ENCODE measurements around the gene ALDH1L1.

ALDH1L1 gene

DNA sequence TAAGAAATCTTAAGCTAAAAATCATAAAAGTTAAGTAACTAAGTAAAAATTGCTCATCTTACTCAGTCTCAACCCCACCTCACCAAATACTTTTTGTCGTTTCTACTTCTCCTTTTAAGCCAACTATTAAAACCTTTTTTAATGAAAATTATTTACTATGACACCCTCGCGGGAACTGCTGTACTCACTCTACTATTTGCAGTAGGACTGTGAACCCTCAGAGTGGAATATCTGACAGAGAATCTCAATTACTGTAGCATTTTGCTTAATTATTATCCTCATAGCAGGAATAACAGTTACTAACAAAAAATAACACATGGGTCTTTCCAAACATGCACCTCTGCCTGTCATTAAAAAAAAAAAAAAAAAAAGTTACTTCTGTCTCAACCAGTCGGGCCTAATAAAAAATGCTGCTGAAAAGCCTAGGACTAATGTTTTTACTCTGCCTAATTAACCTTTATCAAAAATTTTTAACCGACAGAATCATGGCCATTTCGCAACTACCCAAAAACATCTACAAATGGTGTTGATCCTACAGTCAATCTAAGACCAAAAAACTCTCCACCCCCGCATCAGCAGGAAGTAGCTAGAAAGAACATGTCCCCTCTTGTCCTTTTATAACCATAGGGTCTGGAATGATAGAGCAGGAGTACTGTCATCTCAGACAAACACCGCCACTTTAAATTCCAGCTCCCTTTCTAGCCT, 10.2 kb downstream of the ALDH1L1 start:
- Histone ChIP-seq H3K27me3 (no peaks in the 10 kb centered on the region), H3K27ac (no peak overlapping the region), H3K36me3 (no peaks in the 10 kb centered on the region), H3K9ac (no peak overlapping the region), H3K4me3 (no peak overlapping the region), H3K4me1 (no peaks in the 10 kb centered on the region), H3K9me3 (no peaks in the 10 kb centered on the region), H3K4me2 (no peak overlapping the region), H4K20me1 (no peaks in the 10 kb centered on the region)
- TF ChIP-seq Cebpa-rat (IDR thresholded peaks at IDR 0.05): no peak

DNA sequence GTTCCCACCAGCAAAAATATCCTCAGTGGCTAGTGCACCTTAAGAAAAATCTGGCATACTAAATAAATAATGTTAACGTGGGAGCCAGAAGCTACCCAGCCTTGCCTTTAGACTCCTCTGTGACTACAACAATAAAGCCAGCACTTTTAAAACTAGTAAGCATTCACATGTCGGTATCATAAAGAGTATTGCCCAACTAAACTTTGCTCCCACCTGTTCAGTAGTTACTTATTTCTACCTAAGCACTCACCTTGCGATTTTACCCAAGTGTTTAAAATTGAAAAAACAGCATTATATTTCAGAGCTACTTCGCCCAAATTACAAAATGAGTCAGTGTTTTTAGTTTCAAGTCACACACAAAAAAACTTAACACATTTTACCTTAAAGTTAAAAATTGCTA, 12.8 kb downstream of the ALDH1L1 start:
- no peak overlapping the region for H3K27ac ChIP-seq
- no peak overlapping the region for H3K4me2 ChIP-seq
- H3K9ac ChIP-seq: no peak overlapping the region
- H3K4me3 ChIP-seq: no peak overlapping the region
- no peak for TF ChIP-seq Cebpa-rat (IDR thresholded peaks at IDR 0.05)
- H3K4me1 ChIP-seq: no peaks in the 10 kb centered on the region
- no peaks in the 10 kb centered on the region for H4K20me1 ChIP-seq
- H3K9me3 ChIP-seq: peaks cover 9% of the 10 kb centered on the region; the same call in 1 of the 2 replicates
- H3K36me3 ChIP-seq: no peaks in the 10 kb centered on the region
- no peaks in the 10 kb centered on the region for H3K27me3 ChIP-seq

GRCh38 chr3:126166009-126166408, 14.4 kb downstream of the ALDH1L1 start:
- Histone ChIP-seq H3K27me3 (no peaks in the 10 kb centered on the region), H3K36me3 (no peaks in the 10 kb centered on the region), H3K9me3 (peaks cover 9% of the 10 kb centered on the region; the same call in 1 of the 2 replicates), H3K4me1 (no peaks in the 10 kb centered on the region), H3K27ac (no peak overlapping the region), H3K9ac (no peak overlapping the region), H3K4me3 (no peak overlapping the region), H4K20me1 (no peaks in the 10 kb centered on the region), H3K4me2 (no peak overlapping the region)
- no peak for TF ChIP-seq Cebpa-rat (IDR thresholded peaks at IDR 0.05)

DNA sequence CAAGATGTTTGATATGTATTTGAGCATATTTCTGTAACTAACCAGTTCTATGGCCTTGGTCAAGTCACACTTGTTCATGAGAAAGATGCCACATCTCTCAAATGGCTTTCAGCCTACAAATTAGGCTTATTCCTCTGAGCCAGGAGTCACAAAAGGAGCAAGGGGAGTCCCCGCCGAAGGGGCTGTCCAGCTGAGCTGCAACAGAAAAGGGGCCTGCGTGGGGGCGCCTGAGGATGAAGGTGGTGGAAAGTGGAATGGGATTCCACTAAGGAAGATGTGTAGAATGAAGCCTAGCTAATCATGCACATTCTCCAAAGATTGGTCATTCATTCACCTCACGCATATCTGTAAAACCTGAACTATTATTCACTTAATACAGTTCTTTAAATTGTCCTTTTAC, 19.1 kb downstream of the ALDH1L1 start:
- peaks cover 20% of the 10 kb centered on the region for H3K4me1 ChIP-seq
- H3K27ac ChIP-seq: no peak overlapping the region
- H3K4me3 ChIP-seq: no peak overlapping the region
- TF ChIP-seq Cebpa-rat (IDR thresholded peaks at IDR 0.05): no peak
- no peak overlapping the region for H3K4me2 ChIP-seq
- no peaks in the 10 kb centered on the region for H3K36me3 ChIP-seq
- peaks cover 9% of the 10 kb centered on the region; the same call in 1 of the 2 replicates for H3K9me3 ChIP-seq
- no peak overlapping the region for H3K9ac ChIP-seq
- no peaks in the 10 kb centered on the region for H4K20me1 ChIP-seq
- no peaks in the 10 kb centered on the region for H3K27me3 ChIP-seq

GRCh38 chr3:126160243-126161210, 19.9 kb downstream of the ALDH1L1 start:
- no peak overlapping the region for H3K9ac ChIP-seq
- H3K36me3 ChIP-seq: no peaks in the 10 kb centered on the region
- no peak overlapping the region for H3K27ac ChIP-seq
- H3K27me3 ChIP-seq: no peaks in the 10 kb centered on the region
- no peaks in the 10 kb centered on the region for H4K20me1 ChIP-seq
- no peak overlapping the region for H3K4me2 ChIP-seq
- peaks cover 9% of the 10 kb centered on the region; the same call in 1 of the 2 replicates for H3K9me3 ChIP-seq
- no peak for TF ChIP-seq Cebpa-rat (IDR thresholded peaks at IDR 0.05)
- H3K4me1 ChIP-seq: peaks cover 20% of the 10 kb centered on the region
- no peak overlapping the region for H3K4me3 ChIP-seq

DNA sequence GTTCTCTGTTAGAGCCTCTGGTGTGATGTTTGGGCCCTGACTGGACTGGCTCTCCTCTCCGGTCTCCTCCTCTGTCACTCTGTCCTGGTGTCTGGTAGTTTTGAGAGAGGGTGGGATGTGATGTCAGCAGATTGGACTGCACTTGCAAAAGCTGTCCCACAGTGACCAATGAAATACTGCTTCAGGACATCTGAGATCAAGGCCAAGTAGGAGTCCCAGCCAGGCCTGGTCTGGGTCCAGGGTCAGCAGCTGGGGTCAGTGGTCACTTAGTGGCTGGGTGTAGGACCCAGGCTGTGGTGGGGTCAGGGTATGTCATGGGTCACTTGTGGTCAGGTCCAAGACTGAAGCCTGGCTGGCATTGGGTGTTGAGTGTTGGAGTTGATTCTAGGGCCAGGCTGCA, 20.9 kb downstream of the ALDH1L1 start:
- Histone ChIP-seq H3K9me3 (peaks cover 4% of the 10 kb centered on the region; the same call in 1 of the 2 replicates), H4K20me1 (no peaks in the 10 kb centered on the region), H3K4me3 (no peak overlapping the region), H3K9ac (no peak overlapping the region), H3K36me3 (no peaks in the 10 kb centered on the region), H3K4me2 (peak overlapping the region; percentile 39), H3K4me1 (peaks cover 20% of the 10 kb centered on the region), H3K27me3 (no peaks in the 10 kb centered on the region), H3K27ac (no peak overlapping the region)
- no peak for TF ChIP-seq Cebpa-rat (IDR thresholded peaks at IDR 0.05)

DNA sequence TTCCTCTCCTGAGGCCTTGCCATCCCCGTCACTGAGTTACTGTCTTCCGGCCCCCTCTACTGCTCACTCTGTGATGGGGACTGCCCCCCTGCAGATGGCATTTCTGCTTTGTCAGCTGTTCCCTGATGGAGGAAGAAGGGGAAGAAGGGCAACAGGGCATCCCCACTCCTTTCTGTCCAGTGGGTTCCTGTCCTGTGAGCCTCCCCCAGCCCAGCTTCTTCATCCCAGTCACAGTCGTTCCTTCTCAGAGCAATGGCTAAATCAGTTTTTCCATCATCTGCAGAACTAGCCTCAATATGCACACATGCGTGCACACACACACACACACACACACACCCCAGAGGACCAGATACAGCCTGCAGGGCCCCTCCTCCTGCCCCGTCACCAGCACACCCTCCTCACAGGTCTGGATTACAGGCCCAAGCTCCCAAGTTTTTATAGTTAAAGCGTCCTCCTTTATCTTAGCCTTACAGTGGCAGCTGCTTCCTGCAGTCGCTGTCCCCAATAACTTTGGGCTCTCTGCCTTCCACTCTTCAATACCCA, 21.4 kb downstream of the ALDH1L1 start:
- Histone ChIP-seq H4K20me1 (no peaks in the 10 kb centered on the region), H3K4me1 (peaks cover 20% of the 10 kb centered on the region), H3K4me2 (peak overlapping the region; percentile 39), H3K36me3 (no peaks in the 10 kb centered on the region), H3K9me3 (no peaks in the 10 kb centered on the region), H3K27ac (no peak overlapping the region; the same call in 1 of the 2 replicates), H3K27me3 (no peaks in the 10 kb centered on the region), H3K9ac (no peak overlapping the region), H3K4me3 (no peak overlapping the region)
- no peak for TF ChIP-seq Cebpa-rat (IDR thresholded peaks at IDR 0.05)

DNA sequence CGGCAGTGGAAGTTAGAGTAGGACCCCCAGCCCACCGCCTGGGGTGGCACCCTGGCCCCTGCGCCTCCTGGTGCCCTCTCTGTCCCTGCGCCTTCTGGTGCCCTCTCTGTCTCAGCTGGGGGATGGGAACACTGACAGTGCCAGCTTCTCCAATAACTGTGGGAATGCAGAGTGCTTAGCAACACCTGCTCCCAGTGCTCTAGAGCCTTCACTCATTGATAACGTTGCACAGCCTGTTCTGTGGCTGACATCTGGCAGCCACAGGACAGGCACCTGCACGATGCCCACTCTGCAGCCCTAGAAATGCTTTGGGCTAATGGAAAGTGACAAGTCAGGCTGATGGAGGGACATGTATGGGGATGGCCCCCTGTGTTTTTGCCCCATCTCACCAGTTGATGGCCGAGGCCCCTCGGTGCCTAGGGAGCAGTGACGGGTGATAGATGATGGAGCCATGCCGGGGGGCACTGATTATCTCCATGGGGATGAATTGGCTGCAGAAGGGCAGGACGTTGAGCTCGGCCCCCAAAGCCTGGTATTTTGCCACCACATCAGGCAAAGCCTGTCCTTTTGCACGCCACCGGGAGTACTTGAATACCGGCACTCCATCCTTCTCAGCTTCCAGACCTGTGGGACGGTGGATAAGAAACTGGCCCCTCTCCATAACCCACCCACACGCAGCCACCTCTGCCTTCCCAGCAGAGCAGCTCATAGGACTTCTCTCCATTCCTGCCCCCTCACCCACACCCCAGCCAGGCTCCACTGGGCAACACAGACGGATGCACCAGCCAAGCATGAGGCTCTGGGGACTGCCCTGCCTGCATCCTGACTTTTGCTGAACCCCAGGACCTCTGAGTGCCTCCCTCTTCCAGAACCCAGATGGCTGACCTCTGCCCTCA, 22.1 kb downstream of the ALDH1L1 start:
- TF ChIP-seq Cebpa-rat (IDR thresholded peaks at IDR 0.05): no peak
- Histone ChIP-seq H3K9me3 (no peaks in the 10 kb centered on the region), H3K27ac (no peak overlapping the region), H3K4me3 (no peak overlapping the region), H4K20me1 (no peaks in the 10 kb centered on the region), H3K4me1 (peaks cover 20% of the 10 kb centered on the region), H3K27me3 (no peaks in the 10 kb centered on the region), H3K36me3 (no peaks in the 10 kb centered on the region), H3K4me2 (peak overlapping the region; percentile 39), H3K9ac (no peak overlapping the region)
